ENCODE measurements around the gene RIMS4. TPM values are rescaled to one million over a fixed set of nuclear protein-coding genes. Genes with fewer than 3 reads are reported as not detected.

Gene RIMS4
- total and polyA plus RNA-seq, 12 donors = 0.11 to 6.3 (median 0.78) TPM; not detected in 1

GRCh38 chr20:44856442-44856841, 46.1 kb upstream of the RIMS4 start:
- Histone ChIP-seq H3K4me1 (replicated peaks in 1 of 2) (no peaks in the 10 kb centered on the region), H3K9me3 (replicated peaks in 1 of 3) (no peaks in the 10 kb centered on the region), H3K4me3 (no peak overlapping the region), H3K27me3 (no peaks in the 10 kb centered on the region), H3K36me3 (replicated peaks in 1 of 2) (no peaks in the 10 kb centered on the region), H3K27ac (no peak overlapping the region)
- TF ChIP-seq POLR2A (IDR thresholded peaks at IDR 0.05) = no peak
- TF ChIP-seq CTCF (IDR thresholded peaks at IDR 0.05) = no peak
- intact Hi-C loops (cut with DNase I) = no loop called here
- no peak for DNase-seq
- 64 to 78% (median 74%) methylated on average over 2 of the region's 2 CpGs for WGBS, 4 donors

GRCh38 chr20:44851545-44851944, 41.2 kb upstream of the RIMS4 start:
- no peak overlapping the region for H3K4me3 ChIP-seq
- no peak overlapping the region for H3K27ac ChIP-seq
- no peak for TF ChIP-seq POLR2A (IDR thresholded peaks at IDR 0.05)
- no peak for TF ChIP-seq CTCF (IDR thresholded peaks at IDR 0.05)
- H3K9me3 ChIP-seq (replicated peaks in 1 of 3) = no peaks in the 10 kb centered on the region
- no peaks in the 10 kb centered on the region for H3K4me1 ChIP-seq (replicated peaks in 1 of 2)
- DNase-seq = no peak
- H3K36me3 ChIP-seq (replicated peaks in 1 of 2) = no peaks in the 10 kb centered on the region
- intact Hi-C loops (cut with DNase I) = no loop called here
- no peaks in the 10 kb centered on the region for H3K27me3 ChIP-seq
- 48 to 73% (median 63%) methylated on average over 3 of the region's 3 CpGs for WGBS, 4 donors

GRCh38 chr20:44850837-44851236, 40.5 kb upstream of the RIMS4 start:
- no peak for DNase-seq
- no peak overlapping the region for H3K27ac ChIP-seq
- no peaks in the 10 kb centered on the region for H3K4me1 ChIP-seq (replicated peaks in 1 of 2)
- TF ChIP-seq POLR2A (IDR thresholded peaks at IDR 0.05) = no peak
- no peak for TF ChIP-seq CTCF (IDR thresholded peaks at IDR 0.05)
- H3K36me3 ChIP-seq (replicated peaks in 1 of 2) = no peaks in the 10 kb centered on the region
- no peaks in the 10 kb centered on the region for H3K9me3 ChIP-seq (replicated peaks in 1 of 3)
- WGBS, 4 donors = 74 to 88% (median 79%) methylated on average over 1 of the region's 1 CpG
- no peak overlapping the region for H3K4me3 ChIP-seq
- H3K27me3 ChIP-seq = no peaks in the 10 kb centered on the region
- intact Hi-C loops (cut with DNase I) = no loop called here

- no peaks in the 10 kb centered on the region for H3K9me3 ChIP-seq (replicated peaks in 1 of 3)
- no peak for DNase-seq
- H3K36me3 ChIP-seq (replicated peaks in 1 of 2) = no peaks in the 10 kb centered on the region
- intact Hi-C loops (cut with DNase I) = no loop called here
- no peak overlapping the region for H3K4me3 ChIP-seq
- 67 to 78% (median 73%) methylated on average over 3 of the region's 3 CpGs for WGBS, 4 donors
- no peak for TF ChIP-seq CTCF (IDR thresholded peaks at IDR 0.05)
- TF ChIP-seq POLR2A (IDR thresholded peaks at IDR 0.05) = no peak
- H3K27ac ChIP-seq = no peak overlapping the region
- peaks cover 4% of the 10 kb centered on the region for H3K27me3 ChIP-seq
- no peaks in the 10 kb centered on the region for H3K4me1 ChIP-seq (replicated peaks in 1 of 2)
These were observed 39.9 kb upstream of the RIMS4 start for GRCh38 chr20:44850272-44850671.
